Activated CD8-positive, alpha-beta T cell treated with anti-CD3 and anti-CD28 coated beads, Interleukin-2, amount 10 ng/mL, durations not matched to agents 7 days and 5 days (primary cell): ENCODE results near the gene UVRAG. TPM values are rescaled to one million over a fixed set of nuclear protein-coding genes. Genes with fewer than 3 reads are reported as not detected.

Source experiments
- ATAC-seq: fragments of 150-1000 bp; cut with Tn5 transposase; one replicate; pipeline ENCODE4 v1.10.0; 2021; ENCODE audit warnings: moderate library complexity
- CTCF ChIA-PET: fragments of 350-600 bp; sonication (Branson Sonifier 250); formaldehyde crosslinking; loops from one replicate; lab custom pipeline; 2021; ENCODE audit warnings: antibody characterized with exemption; lab: Charles Lee
- POLR2A ChIA-PET: fragments of 350-600 bp; sonication (Branson Sonifier 250); formaldehyde crosslinking; loops from one replicate; lab custom pipeline; 2021; ENCODE audit warnings: antibody characterized with exemption; lab: Charles Lee
- DNase-seq: peaks from one replicate; pipeline ENCODE4 v3.0.0-alpha.2; 2020
- H3K27ac Mint-ChIP-seq: one replicate; pipeline ENCODE4 v1.8.0; 2021; ENCODE audit warnings: mild to moderate bottlenecking, mixed read lengths
- H3K27me3 Mint-ChIP-seq: one replicate; pipeline ENCODE4 v1.8.0; 2021; ENCODE audit warnings: low read depth, mixed read lengths
- H3K36me3 Mint-ChIP-seq: one replicate; pipeline ENCODE4 v1.8.0; 2021; ENCODE audit warnings: low read depth, mixed read lengths
- H3K4me1 Mint-ChIP-seq: one replicate; pipeline ENCODE4 v1.8.0; 2021; ENCODE audit warnings: low read depth, mixed read lengths
- H3K4me3 Mint-ChIP-seq: one replicate; pipeline ENCODE4 v1.8.0; 2021; ENCODE audit warnings: mild to moderate bottlenecking, mixed read lengths
- H3K9me3 Mint-ChIP-seq: one replicate; pipeline ENCODE4 v1.8.0; 2022; ENCODE audit warnings: mixed read lengths; ENCODE audit not compliant: insufficient read depth
- total RNA-seq, 2 experiments: library from RNA; stranded (reverse); gene quantifications; one replicate each; pipeline ENCODE4 v1.2.3, GENCODE V29; 2021

Gene UVRAG
- total RNA-seq, 2 experiments from 2014 or later = 19.8 to 21.1 TPM

DNA sequence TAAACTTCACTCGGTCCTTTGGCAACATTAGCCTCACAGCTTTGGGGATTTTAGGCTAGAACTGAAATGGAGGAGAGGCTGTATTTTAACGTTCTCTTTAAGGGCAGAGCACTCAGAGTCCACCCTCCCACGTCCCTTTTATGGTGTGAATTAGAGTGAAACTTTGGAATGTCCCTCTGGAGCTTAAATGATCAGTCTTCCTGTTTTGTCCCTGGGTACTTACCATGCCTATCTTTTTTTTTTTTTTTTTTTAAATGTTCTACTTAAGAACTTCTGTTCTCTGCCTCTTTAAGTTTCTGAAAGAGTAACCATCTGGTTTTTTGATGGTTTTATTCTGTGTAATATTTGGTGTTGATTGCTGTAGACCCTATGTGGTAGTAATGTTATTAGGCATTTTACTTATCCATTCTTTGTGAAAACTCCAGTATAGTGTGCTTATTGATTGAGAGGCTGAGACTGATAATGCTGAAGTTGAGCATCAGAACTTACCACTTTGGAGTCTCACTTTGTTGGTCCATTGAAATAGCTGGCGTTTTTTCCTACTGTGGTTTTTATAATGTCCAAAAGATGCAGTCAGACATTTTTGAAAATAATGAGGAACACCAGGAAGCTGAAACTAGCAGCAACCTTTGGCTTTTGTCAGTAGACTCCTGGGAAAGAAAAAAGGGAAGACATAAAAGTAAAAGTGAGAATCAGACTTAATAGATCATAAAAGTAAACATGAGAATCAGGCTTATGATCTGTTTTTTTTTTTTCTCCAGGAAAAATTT is 11.6 kb downstream of the UVRAG start:
- no peaks in the 10 kb centered on the region for H3K9me3 Mint-ChIP-seq
- CTCF ChIA-PET = interaction anchor here (0.6 to 1.2 kb wide), 3 partner anchors 23 to 1365 kb away, joined by 3 to 4 read pairs (median 3); no protein-coding TSS in a partner anchor
- ATAC-seq (no peak), DNase-seq (no peak)
- H3K27ac Mint-ChIP-seq = no peak overlapping the region
- no peak overlapping the region for H3K4me3 Mint-ChIP-seq
- H3K36me3 Mint-ChIP-seq = peaks cover 19% of the 10 kb centered on the region
- no peaks in the 10 kb centered on the region for H3K27me3 Mint-ChIP-seq
- POLR2A ChIA-PET = no interaction called here
- H3K4me1 Mint-ChIP-seq = peaks cover 25% of the 10 kb centered on the region

DNA sequence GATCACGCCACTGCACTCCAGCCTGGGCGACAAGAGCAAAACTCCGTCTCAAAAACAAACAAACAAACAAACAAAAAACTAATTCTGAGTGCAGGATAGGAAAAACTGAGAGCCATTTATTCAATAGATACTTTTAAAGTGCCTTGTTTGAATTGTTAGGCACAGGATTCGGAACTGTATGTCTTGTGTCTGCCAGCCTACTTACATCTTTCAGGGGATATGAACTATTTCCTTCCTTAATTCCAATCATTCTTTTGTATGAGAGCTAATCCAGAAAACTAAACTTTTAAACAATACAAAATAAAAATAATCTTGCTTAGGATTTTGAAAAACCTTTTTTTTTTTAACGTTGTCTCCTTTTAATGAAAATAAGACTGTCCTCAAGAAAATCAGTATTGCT is 12.6 kb downstream of the UVRAG start:
- Mint-ChIP-seq H3K9me3 (no peaks in the 10 kb centered on the region), H3K27me3 (no peaks in the 10 kb centered on the region), H3K36me3 (peaks cover 14% of the 10 kb centered on the region), H3K4me3 (no peak overlapping the region), H3K4me1 (peaks cover 25% of the 10 kb centered on the region), H3K27ac (no peak overlapping the region)
- no peak for DNase-seq
- ChIA-PET POLR2A (no interaction called here), CTCF (interaction anchor here (1.1 kb wide), 1 partner anchor 24 kb away, joined by 3 read pairs; no protein-coding TSS in a partner anchor)
- no peak for ATAC-seq

DNA sequence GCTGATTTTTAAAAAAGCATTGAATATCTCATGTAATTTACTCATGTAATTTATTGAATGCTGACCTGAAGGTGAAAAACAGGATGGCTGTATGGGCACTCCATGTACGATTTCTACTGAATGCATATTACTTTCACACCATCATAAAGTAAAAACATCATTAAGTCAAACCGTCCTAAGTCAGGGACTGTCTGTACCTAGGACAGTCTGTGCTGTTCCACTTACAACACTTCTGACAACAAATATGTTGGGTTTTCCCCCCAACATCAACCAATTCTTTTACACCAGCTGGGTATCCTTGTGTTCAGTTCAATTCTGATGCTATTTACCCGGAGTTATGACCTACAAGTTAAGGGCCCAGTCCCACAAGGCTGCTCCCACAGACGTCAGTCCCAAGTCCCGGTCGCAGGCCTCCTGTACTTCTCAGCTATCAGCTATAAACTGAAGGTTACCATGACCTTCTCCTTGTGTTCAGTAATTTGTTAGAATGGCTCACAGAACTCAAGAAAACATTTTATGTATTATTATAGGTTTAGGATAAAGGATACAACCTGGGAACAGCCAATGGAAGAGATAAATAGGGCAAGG is 17.0 kb downstream of the UVRAG start:
- ChIA-PET POLR2A (no interaction called here), CTCF (interaction anchor here (1.1 to 2.9 kb wide), 5 partner anchors 29 to 37 kb away, joined by 4 to 9 read pairs (median 5); no protein-coding TSS in a partner anchor)
- ATAC-seq (no peak), DNase-seq (no peak)
- Mint-ChIP-seq H3K27me3 (no peaks in the 10 kb centered on the region), H3K36me3 (peaks cover 7% of the 10 kb centered on the region), H3K4me3 (no peak overlapping the region), H3K27ac (no peak overlapping the region), H3K9me3 (no peaks in the 10 kb centered on the region), H3K4me1 (peaks cover 6% of the 10 kb centered on the region)

DNA sequence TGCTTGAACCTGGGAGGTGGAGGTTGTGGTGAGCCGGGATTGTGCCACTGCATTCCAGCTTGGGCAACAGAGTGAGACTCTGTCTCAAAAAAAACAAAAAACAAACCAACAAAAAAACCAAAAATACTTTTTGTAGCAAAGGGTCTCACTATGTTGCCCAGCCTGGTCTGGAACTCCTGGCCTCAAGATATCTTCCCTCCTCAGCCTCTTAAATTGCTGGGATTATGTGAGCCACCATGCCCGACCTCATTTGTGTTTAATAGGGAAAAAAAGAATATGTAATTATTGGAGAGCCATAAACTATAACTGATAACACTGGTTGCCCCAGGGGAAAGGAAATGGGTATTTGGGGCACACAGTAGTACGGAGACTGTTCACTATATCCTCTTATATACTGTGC is 19.7 kb downstream of the UVRAG start:
- ChIA-PET CTCF (no interaction called here), POLR2A (no interaction called here)
- Mint-ChIP-seq H3K4me1 (peaks cover 6% of the 10 kb centered on the region), H3K4me3 (no peak overlapping the region), H3K27me3 (no peaks in the 10 kb centered on the region), H3K36me3 (peaks cover 13% of the 10 kb centered on the region), H3K9me3 (no peaks in the 10 kb centered on the region), H3K27ac (no peak overlapping the region)
- DNase-seq = no peak
- ATAC-seq = no peak

DNA sequence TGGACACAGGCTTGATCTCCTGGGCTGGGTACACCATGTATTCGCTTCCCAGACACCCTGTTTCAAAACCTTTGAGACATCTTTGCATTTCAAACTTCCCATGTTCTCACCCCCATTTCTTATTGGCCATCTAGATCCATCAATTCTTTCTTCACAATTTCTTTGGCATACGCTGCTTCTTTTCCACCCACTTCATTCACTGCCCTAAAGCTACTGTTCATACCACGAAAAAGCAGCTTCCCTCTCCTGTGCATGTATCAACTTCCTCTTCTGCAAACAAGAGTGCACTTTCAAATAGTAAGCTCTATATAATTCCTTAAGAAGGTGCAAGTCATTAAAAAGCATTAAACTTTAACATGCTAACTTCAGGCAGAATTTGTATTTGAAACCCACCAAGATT is 21.4 kb downstream of the UVRAG start:
- Mint-ChIP-seq H3K27me3 (no peaks in the 10 kb centered on the region), H3K36me3 (peaks cover 10% of the 10 kb centered on the region), H3K4me1 (peaks cover 6% of the 10 kb centered on the region), H3K27ac (no peak overlapping the region), H3K4me3 (no peak overlapping the region), H3K9me3 (no peaks in the 10 kb centered on the region)
- DNase-seq = no peak
- ChIA-PET CTCF (interaction anchor here (0.8 kb wide), 1 partner anchor 31 kb away, joined by 5 read pairs; no protein-coding TSS in a partner anchor), POLR2A (interaction anchor here (0.6 kb wide), 1 partner anchor 1623 kb away, joined by 3 read pairs; no protein-coding TSS in a partner anchor)
- ATAC-seq = no peak

DNA sequence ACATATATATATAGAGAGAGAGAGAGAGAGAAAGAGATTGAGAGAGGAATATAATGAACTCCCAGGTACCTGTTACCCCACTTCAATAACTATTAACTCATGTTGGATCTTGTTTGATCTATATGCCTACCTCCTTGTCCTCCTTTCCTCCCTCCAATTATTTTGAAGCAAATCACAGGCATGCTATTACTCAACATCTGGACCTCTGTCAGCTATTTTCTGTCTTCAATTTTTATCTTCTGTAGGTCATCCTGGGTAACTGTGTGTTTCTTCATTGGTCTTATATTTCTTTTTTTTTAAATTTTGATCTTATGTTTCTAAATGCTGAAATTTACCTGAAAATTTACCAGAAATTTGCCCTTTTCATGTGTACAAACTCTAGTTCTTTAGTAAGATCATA is 24.8 kb downstream of the UVRAG start:
- Mint-ChIP-seq H3K27ac (no peak overlapping the region), H3K4me1 (peaks cover 6% of the 10 kb centered on the region), H3K27me3 (no peaks in the 10 kb centered on the region), H3K36me3 (peaks cover 10% of the 10 kb centered on the region), H3K4me3 (no peak overlapping the region), H3K9me3 (no peaks in the 10 kb centered on the region)
- ATAC-seq (no peak), DNase-seq (no peak)
- ChIA-PET POLR2A (no interaction called here), CTCF (interaction anchor here (3.6 kb wide), 1 partner anchor 37 kb away, joined by 10 read pairs; no protein-coding TSS in a partner anchor)

DNA sequence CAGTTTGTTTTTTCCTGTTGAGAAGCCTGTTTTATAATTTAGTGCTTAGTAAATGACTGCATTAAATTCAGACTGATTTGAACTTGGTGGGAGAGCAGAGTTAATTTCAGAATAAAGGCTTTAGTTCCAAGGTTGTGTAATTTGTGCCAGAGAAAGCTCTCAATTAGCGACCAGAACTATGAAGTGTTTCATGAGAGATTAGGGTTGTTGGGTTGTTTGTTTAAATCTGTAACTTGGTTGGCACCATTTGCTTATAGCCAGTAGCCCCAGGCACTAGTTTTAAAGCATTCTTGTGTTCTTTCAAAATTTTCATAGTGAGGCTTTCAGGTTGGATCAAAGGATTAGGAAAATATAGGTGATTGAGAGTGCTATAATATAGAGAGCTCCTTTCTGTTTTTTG is 25.5 kb downstream of the UVRAG start:
- H3K27ac Mint-ChIP-seq = no peak overlapping the region
- POLR2A ChIA-PET = no interaction called here

DNA sequence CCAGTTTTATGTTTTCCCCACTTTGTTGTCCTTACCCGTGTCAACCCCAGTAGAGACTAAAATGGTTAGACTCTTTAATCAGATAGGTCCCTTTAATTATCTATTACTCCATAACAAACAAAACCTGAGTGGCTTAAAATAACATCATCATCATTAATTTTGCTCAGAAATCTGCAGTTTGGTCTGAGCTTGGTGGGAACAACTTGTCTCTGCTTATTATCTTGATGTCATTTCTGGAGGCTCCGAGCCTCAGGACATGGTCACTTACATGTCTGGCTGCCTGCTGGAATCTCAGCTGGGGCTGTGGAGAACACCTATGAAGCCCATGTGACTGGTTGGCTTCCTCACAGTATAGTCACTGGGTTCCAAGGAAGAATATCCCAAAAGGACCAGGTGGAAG is 26.7 kb downstream of the UVRAG start:
- ATAC-seq = no peak
- no peak overlapping the region for H3K4me3 Mint-ChIP-seq
- peaks cover 18% of the 10 kb centered on the region for H3K36me3 Mint-ChIP-seq
- no peaks in the 10 kb centered on the region for H3K4me1 Mint-ChIP-seq
- no peak for DNase-seq
- H3K27ac Mint-ChIP-seq = no peak overlapping the region
- ChIA-PET POLR2A (interaction anchor here (1.6 kb wide), 1 partner anchor 25 kb away, joined by 3 read pairs; no protein-coding TSS in a partner anchor), CTCF (interaction anchor here (3.6 kb wide), 1 partner anchor 39 kb away, joined by 10 read pairs; no protein-coding TSS in a partner anchor)
- no peaks in the 10 kb centered on the region for H3K27me3 Mint-ChIP-seq
- H3K9me3 Mint-ChIP-seq = no peaks in the 10 kb centered on the region

More for the DNA sequence above, 25.5 kb downstream of the UVRAG start:
- Mint-ChIP-seq H3K27me3 (no peaks in the 10 kb centered on the region), H3K4me3 (no peak overlapping the region), H3K36me3 (peaks cover 16% of the 10 kb centered on the region), H3K4me1 (peaks cover 6% of the 10 kb centered on the region), H3K9me3 (no peaks in the 10 kb centered on the region)
- DNase-seq (no peak), ATAC-seq (no peak)
- CTCF ChIA-PET = interaction anchor here (0.9 to 3.6 kb wide), 2 partner anchors 26 to 38 kb away, joined by 3 to 10 read pairs; no protein-coding TSS in a partner anchor

DNA sequence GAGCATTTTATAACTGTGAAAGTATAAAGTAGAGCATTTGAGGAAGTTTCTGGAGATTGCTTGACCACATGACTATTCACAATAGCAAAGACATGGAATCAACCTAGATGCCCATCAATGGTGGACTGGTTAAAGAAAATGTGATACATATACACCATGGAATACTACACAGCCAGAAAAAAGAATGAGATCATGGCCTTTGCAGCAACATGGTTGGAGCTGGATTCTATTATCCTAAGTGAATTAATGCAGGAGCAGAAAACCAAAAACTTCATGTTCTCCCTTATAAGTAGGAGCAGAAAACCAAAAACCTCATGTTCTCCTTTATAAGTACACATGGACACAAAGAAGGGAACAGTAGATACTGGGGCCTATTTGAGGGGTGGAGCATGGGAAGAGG is 30.3 kb downstream of the UVRAG start:
- ATAC-seq = no peak
- Mint-ChIP-seq H3K4me3 (no peak overlapping the region), H3K9me3 (no peaks in the 10 kb centered on the region), H3K36me3 (peaks cover 12% of the 10 kb centered on the region), H3K27ac (no peak overlapping the region), H3K4me1 (peaks cover 3% of the 10 kb centered on the region), H3K27me3 (no peaks in the 10 kb centered on the region)
- no peak for DNase-seq
- ChIA-PET CTCF (interaction anchor here (0.9 kb wide), 1 partner anchor 42 kb away, joined by 4 read pairs; no protein-coding TSS in a partner anchor), POLR2A (no interaction called here)

DNA sequence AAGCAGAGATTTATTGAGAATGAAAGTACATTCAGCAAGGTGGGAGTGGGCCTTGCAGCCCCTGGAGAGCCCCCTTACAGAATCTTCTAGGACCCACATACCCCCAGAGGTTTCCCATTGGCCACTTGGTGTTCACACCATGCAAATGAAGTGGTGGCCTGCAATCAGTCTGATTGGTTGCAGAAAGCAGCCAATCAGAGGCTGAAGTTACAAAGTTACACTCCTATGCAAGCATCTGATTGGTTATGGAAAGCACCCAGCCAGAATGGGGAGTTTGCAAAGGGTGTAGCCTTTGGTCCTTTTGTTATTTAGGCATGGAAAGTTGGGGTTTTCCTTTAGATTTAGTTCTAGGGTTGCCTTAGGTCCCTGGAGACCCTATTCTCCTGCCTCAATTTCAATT is 34.9 kb downstream of the UVRAG start:
- Mint-ChIP-seq H3K4me3 (no peak overlapping the region), H3K36me3 (peaks cover 12% of the 10 kb centered on the region), H3K4me1 (peaks cover 8% of the 10 kb centered on the region), H3K27ac (no peak overlapping the region), H3K9me3 (no peaks in the 10 kb centered on the region), H3K27me3 (no peaks in the 10 kb centered on the region)
- POLR2A ChIA-PET = no interaction called here
- no peak for DNase-seq
- no peak for ATAC-seq
- CTCF ChIA-PET = no interaction called here

DNA sequence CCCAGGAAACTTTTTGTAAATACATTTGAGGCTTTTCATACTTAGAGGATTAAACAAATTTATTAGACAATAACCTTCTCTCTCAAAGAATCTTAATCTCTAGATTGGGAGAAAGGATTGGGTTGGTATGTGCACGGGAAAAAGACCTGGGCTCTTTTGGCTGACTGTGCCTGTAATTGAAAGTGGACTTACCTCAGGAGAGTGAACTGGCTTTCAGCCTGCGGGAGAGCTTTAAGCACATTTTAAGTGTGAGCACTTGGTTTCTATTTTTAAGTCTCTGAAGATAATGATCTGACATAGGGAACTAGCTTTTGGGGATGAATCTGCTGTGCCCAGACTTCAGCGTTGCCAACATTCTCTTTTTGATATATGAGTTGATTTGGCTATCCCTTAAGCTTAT is 35.8 kb downstream of the UVRAG start:
- no peak for DNase-seq
- ATAC-seq = no peak
- Mint-ChIP-seq H3K4me1 (peaks cover 8% of the 10 kb centered on the region), H3K27ac (no peak overlapping the region), H3K9me3 (no peaks in the 10 kb centered on the region), H3K4me3 (no peak overlapping the region), H3K27me3 (no peaks in the 10 kb centered on the region), H3K36me3 (peaks cover 11% of the 10 kb centered on the region)
- ChIA-PET CTCF (interaction anchor here (1.3 to 2.1 kb wide), 3 partner anchors 14 to 301 kb away, joined by 3 to 7 read pairs (median 5); no protein-coding TSS in a partner anchor), POLR2A (no interaction called here)

DNA sequence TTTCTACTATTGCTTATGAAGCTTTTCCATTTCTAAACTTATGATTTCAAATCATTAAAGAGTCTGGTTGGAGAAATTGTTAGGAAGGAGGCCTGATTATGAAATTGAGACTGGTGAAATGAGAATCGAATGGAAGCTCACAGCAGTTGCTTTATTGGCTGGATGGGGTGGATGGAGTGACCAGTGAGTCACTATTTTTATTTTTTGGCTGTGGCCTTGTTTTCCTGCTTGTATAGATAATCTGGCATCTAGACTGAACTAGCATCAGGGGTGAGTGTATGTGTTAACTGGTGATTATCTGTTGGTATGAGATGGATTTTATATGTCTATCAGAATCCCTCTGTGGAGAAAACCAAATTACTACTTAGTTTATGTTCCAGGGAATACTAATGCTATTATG is 36.2 kb downstream of the UVRAG start:
- no peak for DNase-seq
- H3K27ac Mint-ChIP-seq = no peak overlapping the region
- H3K4me3 Mint-ChIP-seq = no peak overlapping the region
- H3K27me3 Mint-ChIP-seq = no peaks in the 10 kb centered on the region
- H3K4me1 Mint-ChIP-seq = peaks cover 8% of the 10 kb centered on the region
- ChIA-PET POLR2A (no interaction called here), CTCF (interaction anchor here (1.3 to 2.1 kb wide), 4 partner anchors 13 to 301 kb away, joined by 3 to 7 read pairs (median 4); no protein-coding TSS in a partner anchor)
- peaks cover 11% of the 10 kb centered on the region for H3K36me3 Mint-ChIP-seq
- H3K9me3 Mint-ChIP-seq = no peaks in the 10 kb centered on the region
- no peak for ATAC-seq
